HEK293 (cell line): ENCODE results near the gene TEX53.

Source experiments
- CTCF ChIP-seq: fragments of 450-650 bp; formaldehyde crosslinking; IDR thresholded peaks from 2 replicates; pipeline ENCODE4 v1.5.1; 2016; ENCODE audit warnings: missing biosample characterization, missing genetic modification characterization
- FEZF1 ChIP-seq: fragments of 450-650 bp; formaldehyde crosslinking; IDR thresholded peaks from 2 replicates; pipeline ENCODE4 v1.5.1; 2016; ENCODE audit warnings: missing biosample characterization, missing genetic modification characterization
- PBX3 ChIP-seq: sonication (generic); formaldehyde crosslinking; IDR thresholded peaks from 2 replicates; pipeline ENCODE4 v1.8.1; 2022; ENCODE audit warnings: mild to moderate bottlenecking, moderate library complexity, missing genetic modification reagents
- YY1 ChIP-seq: fragments of 450-650 bp; formaldehyde crosslinking; IDR thresholded peaks from 2 replicates; pipeline ENCODE4 v1.5.1; 2018; ENCODE audit warnings: missing biosample characterization, missing genetic modification characterization
- ZNF174 ChIP-seq: fragments of 450-650 bp; formaldehyde crosslinking; IDR thresholded peaks from 2 replicates; pipeline ENCODE4 v1.5.0; 2017; ENCODE audit warnings: missing biosample characterization, mild to moderate bottlenecking, missing genetic modification characterization
- ZNF274 ChIP-seq, 2 experiments: fragments of 200-500 bp in 1 of 2; fragments of 450-650 bp in 1 of 2; sonication (Bioruptor generic) in 1 of 2; formaldehyde crosslinking in 1 of 2; IDR thresholded peaks; 2 replicates each; pipeline versions ENCODE4 v1.5.1 to v1.6.1; 2014 to 2016; ENCODE audit warnings: borderline replicate concordance in 1 of 2, inconsistent platforms in 1 of 2, low read length in 1 of 2, missing biosample characterization in 1 of 2, missing genetic modification characterization in 1 of 2
- ZNF530 ChIP-seq: fragments of 450-650 bp; formaldehyde crosslinking; IDR thresholded peaks from 2 replicates; pipeline ENCODE4 v1.5.1; 2016; ENCODE audit warnings: low read depth, missing biosample characterization, missing genetic modification characterization
- ZNF549 ChIP-seq: fragments of 450-650 bp; IDR thresholded peaks from 2 replicates; pipeline ENCODE4 v1.5.1; 2018; ENCODE audit warnings: missing biosample characterization, missing genetic modification characterization, mild to moderate bottlenecking, inconsistent platforms, moderate library complexity
- ZNF558 ChIP-seq: fragments of 450-650 bp; formaldehyde crosslinking; IDR thresholded peaks from 2 replicates; pipeline ENCODE4 v1.5.1; 2016; ENCODE audit warnings: missing biosample characterization, missing genetic modification characterization
- ZNF843 ChIP-seq: fragments of 450-650 bp; formaldehyde crosslinking; IDR thresholded peaks from 2 replicates; pipeline ENCODE4 v1.5.1; 2016; ENCODE audit warnings: missing biosample characterization, missing genetic modification characterization
- ZXDB ChIP-seq: fragments of 450-650 bp; formaldehyde crosslinking; IDR thresholded peaks from 2 replicates; pipeline ENCODE4 v1.5.1; 2016; ENCODE audit warnings: missing biosample characterization, missing genetic modification characterization
- TF ChIP-seq, protein P1 (sequence below): fragments of 450-650 bp; formaldehyde crosslinking; IDR thresholded peaks from 2 replicates; pipeline ENCODE4 v1.5.1; 2016; ENCODE audit warnings: missing biosample characterization, missing genetic modification characterization
- TF ChIP-seq, protein P2 (sequence below): fragments of 450-650 bp; formaldehyde crosslinking; IDR thresholded peaks from 2 replicates; pipeline ENCODE4 v1.5.1; 2016; ENCODE audit warnings: missing biosample characterization, missing genetic modification characterization, borderline replicate concordance

GRCh38 chr9:114607671-114608524 lies 49.7 kb downstream of the TEX53 start:
- TF ChIP-seq, protein P1, sequence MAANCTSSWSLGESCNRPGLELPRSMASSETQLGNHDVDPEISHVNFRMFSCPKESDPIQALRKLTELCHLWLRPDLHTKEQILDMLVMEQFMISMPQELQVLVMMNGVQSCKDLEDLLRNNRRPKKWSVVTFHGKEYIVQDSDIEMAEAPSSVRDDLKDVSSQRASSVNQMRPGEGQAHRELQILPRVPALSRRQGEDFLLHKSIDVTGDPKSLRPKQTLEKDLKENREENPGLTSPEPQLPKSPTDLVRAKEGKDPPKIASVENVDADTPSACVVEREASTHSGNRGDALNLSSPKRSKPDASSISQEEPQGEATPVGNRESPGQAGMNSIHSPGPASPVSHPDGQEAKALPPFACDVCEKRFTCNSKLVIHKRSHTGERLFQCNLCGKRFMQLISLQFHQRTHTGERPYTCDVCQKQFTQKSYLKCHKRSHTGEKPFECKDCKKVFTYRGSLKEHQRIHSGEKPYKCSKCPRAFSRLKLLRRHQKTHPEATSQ (tag by site-specific recombination) = no peak
- TF ChIP-seq PBX3 (CRISPR knock-in tag) = no peak
- no peak for TF ChIP-seq ZXDB (tag by site-specific recombination)
- TF ChIP-seq CTCF = no peak
- TF ChIP-seq ZNF174 (tag by site-specific recombination) = no peak
- TF ChIP-seq ZNF530 (tag by site-specific recombination) = no peak
- TF ChIP-seq ZNF558 (tag by site-specific recombination) = no peak
- no peak for TF ChIP-seq ZNF843 (tag by site-specific recombination)
- no peak for TF ChIP-seq YY1 (tag by site-specific recombination)
- TF ChIP-seq, protein P2, sequence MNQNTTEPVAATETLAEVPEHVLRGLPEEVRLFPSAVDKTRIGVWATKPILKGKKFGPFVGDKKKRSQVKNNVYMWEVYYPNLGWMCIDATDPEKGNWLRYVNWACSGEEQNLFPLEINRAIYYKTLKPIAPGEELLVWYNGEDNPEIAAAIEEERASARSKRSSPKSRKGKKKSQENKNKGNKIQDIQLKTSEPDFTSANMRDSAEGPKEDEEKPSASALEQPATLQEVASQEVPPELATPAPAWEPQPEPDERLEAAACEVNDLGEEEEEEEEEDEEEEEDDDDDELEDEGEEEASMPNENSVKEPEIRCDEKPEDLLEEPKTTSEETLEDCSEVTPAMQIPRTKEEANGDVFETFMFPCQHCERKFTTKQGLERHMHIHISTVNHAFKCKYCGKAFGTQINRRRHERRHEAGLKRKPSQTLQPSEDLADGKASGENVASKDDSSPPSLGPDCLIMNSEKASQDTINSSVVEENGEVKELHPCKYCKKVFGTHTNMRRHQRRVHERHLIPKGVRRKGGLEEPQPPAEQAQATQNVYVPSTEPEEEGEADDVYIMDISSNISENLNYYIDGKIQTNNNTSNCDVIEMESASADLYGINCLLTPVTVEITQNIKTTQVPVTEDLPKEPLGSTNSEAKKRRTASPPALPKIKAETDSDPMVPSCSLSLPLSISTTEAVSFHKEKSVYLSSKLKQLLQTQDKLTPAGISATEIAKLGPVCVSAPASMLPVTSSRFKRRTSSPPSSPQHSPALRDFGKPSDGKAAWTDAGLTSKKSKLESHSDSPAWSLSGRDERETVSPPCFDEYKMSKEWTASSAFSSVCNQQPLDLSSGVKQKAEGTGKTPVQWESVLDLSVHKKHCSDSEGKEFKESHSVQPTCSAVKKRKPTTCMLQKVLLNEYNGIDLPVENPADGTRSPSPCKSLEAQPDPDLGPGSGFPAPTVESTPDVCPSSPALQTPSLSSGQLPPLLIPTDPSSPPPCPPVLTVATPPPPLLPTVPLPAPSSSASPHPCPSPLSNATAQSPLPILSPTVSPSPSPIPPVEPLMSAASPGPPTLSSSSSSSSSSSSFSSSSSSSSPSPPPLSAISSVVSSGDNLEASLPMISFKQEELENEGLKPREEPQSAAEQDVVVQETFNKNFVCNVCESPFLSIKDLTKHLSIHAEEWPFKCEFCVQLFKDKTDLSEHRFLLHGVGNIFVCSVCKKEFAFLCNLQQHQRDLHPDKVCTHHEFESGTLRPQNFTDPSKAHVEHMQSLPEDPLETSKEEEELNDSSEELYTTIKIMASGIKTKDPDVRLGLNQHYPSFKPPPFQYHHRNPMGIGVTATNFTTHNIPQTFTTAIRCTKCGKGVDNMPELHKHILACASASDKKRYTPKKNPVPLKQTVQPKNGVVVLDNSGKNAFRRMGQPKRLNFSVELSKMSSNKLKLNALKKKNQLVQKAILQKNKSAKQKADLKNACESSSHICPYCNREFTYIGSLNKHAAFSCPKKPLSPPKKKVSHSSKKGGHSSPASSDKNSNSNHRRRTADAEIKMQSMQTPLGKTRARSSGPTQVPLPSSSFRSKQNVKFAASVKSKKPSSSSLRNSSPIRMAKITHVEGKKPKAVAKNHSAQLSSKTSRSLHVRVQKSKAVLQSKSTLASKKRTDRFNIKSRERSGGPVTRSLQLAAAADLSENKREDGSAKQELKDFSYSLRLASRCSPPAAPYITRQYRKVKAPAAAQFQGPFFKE (tag by site-specific recombination) = no peak
- no peak for TF ChIP-seq ZNF274 (IDR thresholded peaks at IDR 0.05; ENCODE audit: low read length)
- no peak for TF ChIP-seq ZNF274 (tag by site-specific recombination; IDR thresholded peaks at IDR 0.05; ENCODE audit: borderline replicate concordance)
- no peak for TF ChIP-seq FEZF1 (tag by site-specific recombination)
- TF ChIP-seq ZNF549 (tag by site-specific recombination) = no peak
